ENCODE data around the gene RBM20.

Gene RBM20

GRCh38 chr10:110672580-110672919 is 28.4 kb downstream of the RBM20 start:
- DNase-seq (ENCODE audit: low read depth in 2 of 2), result no peak

- DNase-seq (ENCODE audit: low read depth in 2 of 2), result no peak
These were observed 31.9 kb downstream of the RBM20 start for GRCh38 chr10:110676016-110676415.

DNA sequence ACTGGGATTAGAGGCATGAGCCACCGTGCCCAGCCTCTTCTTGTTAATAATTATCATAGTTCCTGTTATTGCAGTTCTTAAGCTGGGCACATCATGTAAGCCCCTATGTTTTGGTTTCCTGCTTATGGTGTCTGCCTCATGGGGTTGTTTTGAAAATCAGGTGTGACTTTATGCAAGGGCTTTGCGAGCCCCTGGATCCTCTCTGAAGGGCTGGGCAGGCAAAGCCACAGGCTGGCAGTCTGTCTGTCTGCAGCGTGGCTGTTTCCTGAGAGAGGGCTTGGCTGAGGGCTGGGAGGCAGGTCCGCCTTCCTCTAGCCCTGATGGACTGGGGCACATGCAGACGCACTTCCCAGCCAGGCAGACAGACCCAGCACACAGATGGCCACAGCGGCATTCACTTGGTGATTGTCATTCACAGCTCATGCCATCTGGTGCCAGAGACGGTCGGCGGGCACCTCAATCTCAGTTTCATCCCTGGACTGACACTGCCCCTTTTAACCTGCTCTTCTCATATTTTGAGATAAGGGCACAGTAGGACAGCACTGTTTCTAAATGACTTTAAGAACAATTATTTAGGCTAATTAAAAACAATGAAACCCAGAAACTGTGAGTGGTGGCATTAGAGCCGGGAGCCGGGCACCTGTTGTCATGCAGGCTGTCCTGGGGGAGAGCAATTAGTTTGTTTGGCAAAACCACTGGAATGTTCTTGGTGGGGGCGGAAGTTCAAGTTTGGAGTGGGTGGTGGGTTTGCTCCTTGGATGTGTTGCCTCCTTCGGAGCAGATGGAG is 35.5 kb downstream of the RBM20 start:
- no peak for DNase-seq (ENCODE audit: low read depth in 2 of 2)

GRCh38 chr10:110680273-110681020 is 36.3 kb downstream of the RBM20 start:
- no peak for DNase-seq (ENCODE audit: low read depth in 2 of 2)

DNA sequence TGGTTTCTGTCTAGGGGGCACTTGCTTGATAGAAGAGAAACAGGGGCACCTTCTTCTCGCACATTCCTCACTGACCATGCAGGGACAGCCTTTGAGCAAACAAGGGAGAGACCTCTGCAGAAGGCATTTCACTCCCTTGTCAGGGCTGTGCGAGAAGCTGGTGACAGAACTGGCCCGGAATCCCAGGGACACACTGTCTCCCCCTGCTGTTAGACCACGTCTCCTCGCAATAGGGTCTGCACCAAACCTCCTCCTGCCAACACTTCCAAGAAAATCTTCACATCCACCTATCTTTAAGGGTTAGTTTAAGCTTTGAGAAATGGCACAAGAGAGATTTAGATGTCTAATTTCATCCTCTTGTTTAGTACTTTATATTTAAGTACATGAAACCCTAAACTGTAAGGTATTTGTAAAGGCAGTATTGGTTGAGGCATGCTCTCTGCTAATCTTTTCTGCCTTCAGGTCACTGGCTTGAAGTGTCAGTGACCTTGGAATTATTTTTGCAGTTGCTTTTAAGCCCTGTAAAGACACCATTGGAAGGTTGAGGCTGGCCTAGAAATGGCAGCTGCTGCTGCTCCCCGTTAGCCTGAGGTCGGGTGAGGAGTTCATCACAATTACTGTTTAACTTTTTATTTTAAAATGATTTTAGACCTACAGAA is 37.0 kb downstream of the RBM20 start:
- DNase-seq (ENCODE audit: low read depth in 2 of 2), result no peak

- no peak for DNase-seq (ENCODE audit: low read depth in 2 of 2)
These were observed 38.2 kb downstream of the RBM20 start for GRCh38 chr10:110682348-110682747.

GRCh38 chr10:110684800-110685446 is 40.8 kb downstream of the RBM20 start:
- no peak for DNase-seq (ENCODE audit: low read depth in 2 of 2)

- no peak for DNase-seq (ENCODE audit: low read depth in 2 of 2)
These were observed 41.9 kb downstream of the RBM20 start for GRCh38 chr10:110686047-110686446.

DNA sequence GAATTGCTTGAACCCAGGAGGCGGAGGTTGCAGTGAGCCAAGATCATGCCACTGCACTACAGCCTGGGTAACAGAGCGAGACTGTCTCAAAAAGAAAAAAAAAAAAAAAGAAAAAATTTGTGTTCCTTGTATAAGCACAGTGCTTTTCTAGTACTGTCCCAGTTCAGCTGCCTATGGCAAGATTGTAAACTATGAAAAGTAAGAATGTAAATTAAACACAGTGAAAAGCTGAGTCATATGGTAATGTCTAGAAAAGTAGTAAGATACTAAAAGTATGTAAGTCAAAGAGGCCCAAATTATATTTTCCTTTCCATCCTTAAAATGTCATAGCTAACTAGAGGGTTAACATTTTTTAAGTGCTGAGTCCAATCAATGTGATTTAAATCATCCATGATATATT is 42.8 kb downstream of the RBM20 start:
- DNase-seq (ENCODE audit: low read depth in 2 of 2), result no peak

DNA sequence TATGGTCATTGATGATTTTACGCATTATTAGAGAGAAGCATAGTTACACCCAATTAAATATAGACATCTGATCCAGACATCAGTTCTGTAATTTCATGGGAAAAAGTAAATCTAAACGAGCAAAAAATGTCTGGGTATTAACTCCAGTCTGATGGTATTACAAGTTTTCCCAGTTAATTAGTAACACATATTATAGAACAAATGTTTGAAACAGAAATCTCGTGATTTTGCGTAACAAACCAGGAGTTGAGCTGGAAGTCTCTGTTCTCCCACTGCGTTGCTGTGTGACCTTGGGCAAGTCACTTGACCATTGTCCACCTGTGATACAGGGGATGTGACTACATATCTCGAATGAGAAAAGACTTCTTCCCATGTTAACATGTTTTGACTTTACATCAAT is 43.3 kb downstream of the RBM20 start:
- DNase-seq (ENCODE audit: low read depth in 2 of 2), result no peak

- DNase-seq (ENCODE audit: low read depth in 2 of 2), result no peak
These were observed 47.0 kb downstream of the RBM20 start for GRCh38 chr10:110691139-110691538.

DNA sequence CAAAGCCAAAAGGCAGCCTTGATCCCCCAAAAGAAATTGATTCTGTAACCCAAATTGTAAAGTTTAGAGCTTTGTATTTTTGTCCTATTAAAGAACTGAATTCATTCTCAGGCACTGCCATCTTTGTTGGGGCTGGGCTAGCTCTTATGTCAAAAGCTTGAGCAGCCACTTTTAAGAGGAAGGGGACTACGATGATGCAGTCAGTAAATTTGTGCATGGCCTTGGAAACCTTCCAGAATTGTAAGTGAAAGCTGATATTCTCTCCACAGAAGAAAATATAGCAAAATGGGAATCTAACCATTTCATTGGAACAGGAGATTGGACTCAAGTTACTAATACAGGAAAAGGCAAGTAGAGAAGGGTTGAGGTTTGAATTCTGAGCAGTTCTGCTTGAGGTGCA is 50.1 kb downstream of the RBM20 start:
- no peak for DNase-seq (ENCODE audit: low read depth in 2 of 2)

DNA sequence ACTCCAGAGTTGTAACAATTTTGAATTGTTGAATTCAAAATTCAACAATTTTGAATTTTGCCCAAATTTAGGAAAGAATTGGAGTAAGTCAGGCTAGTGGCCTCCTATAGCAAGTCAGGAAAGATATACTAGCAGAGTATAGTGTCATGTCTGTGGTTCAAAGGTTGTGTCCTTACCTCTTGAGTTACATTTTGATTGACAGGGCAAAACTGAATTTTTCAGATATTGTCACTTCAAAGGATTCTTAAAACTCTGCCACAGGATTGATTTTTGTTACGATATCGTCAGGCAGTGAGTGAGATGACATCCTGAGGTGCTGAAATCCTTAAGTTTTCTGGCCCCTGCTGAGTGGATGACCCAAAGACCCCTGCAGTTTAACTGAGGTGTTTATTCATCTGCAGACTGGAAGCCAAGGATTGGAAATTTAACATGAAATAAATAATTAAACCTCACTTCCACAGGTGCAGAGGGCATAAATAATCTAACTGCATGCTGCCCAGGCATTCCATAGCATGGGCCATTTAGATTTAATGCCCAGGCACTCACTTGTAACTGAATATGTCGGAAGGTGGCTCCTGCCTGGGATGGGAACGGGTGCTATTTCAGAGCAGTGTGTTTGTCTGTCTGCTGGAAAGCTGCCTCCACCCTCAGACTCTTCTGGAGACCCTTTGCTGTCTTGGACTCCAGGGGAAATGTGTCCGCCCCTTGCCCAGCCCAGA is 50.8 kb downstream of the RBM20 start:
- no peak for DNase-seq (ENCODE audit: low read depth in 2 of 2)

- no peak for DNase-seq (ENCODE audit: low read depth in 2 of 2)
These were observed 51.4 kb downstream of the RBM20 start for GRCh38 chr10:110695539-110695886.

GRCh38 chr10:110696436-110696835 is 52.3 kb downstream of the RBM20 start:
- no peak for DNase-seq (ENCODE audit: low read depth in 2 of 2)

- DNase-seq (ENCODE audit: low read depth in 2 of 2), result no peak
These were observed 54.2 kb downstream of the RBM20 start for GRCh38 chr10:110698340-110698739.

- DNase-seq (ENCODE audit: low read depth in 2 of 2), result no peak
These were observed 54.7 kb downstream of the RBM20 start for GRCh38 chr10:110698782-110699201.

DNA sequence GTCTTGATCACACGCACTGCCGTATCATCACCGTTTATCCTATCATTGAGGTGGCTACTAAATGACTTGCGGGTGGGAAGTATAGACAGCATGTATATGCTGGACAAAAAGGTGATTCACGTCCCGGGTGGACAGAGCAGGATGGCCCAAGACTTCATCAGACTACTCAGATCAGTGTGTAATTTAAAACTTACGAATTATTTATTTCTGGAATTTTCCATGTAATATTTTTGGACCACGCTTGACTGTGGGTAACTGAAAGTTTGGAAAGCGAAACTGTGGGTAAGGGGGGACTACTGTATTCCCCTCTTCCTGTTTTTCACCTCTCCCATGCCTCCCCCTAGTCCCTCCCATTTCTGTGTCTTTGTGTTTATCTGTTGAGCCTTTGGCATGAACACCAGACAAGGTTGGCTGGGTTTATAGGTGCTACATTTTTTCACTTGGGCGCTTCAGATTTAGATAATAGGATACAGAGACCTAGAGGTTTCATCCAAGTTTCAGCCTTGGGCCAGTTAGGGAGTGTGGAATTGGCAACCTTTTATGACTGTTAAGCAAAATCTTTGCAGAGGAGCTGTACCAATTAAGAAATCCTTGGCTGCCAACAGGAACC is 55.8 kb downstream of the RBM20 start:
- no peak for DNase-seq (ENCODE audit: low read depth in 2 of 2)

- no peak for DNase-seq (ENCODE audit: low read depth in 2 of 2)
These were observed 56.9 kb downstream of the RBM20 start for GRCh38 chr10:110700947-110701616.

GRCh38 chr10:110701617-110701971 is 57.5 kb downstream of the RBM20 start:
- DNase-seq (ENCODE audit: low read depth in 2 of 2), result no peak

DNA sequence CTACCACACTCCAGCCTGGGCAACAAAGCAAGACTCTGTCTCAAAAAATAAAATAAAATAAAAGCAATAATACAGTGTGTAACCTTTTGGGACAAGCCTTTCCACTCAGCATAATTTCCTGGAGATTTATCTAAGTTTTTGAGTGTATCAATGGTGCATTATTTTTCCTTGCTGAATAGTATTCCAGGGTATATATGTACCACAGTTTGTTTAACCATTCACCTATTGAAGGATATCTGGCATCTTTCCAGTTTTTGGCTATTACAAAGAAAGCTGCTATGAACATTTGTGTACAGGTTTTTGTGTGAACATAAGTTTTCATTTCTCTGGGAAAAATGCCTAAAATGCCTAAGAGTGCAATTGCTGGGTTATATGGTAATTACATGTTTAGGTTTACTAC is 59.9 kb downstream of the RBM20 start:
- DNase-seq (ENCODE audit: low read depth in 2 of 2), result no peak
